SU-DHL-6 (cell line): Measurements from ENCODE around the gene AVEN.

Experiments used
- H2AFZ ChIP-seq: fragments of 200-600 bp; sonication (generic); 2 replicates; pipeline ENCODE4 v1.6.1; 2014; ENCODE audit warnings: low read depth, mild to moderate bottlenecking, moderate library complexity, mixed read lengths, antibody characterized with exemption, low read length; ENCODE audit not compliant: severe bottlenecking
- H3F3A ChIP-seq: fragments of 200-600 bp; shearing (Covaris generic); 2 replicates; pipeline ENCODE4 v1.6.0; 2016; ENCODE audit warnings: antibody characterized with exemption, mild to moderate bottlenecking; ENCODE audit not compliant: insufficient read depth
- H3K27ac ChIP-seq: fragments of 200-600 bp; sonication (generic); 2 replicates; pipeline ENCODE4 v1.5.1; 2016; ENCODE audit warnings: low read depth, mild to moderate bottlenecking, low read length, moderate library complexity, mixed read lengths
- H3K27me3 ChIP-seq: fragments of 200-600 bp; sonication (generic), shearing (Covaris generic); 2 replicates; pipeline ENCODE4 v1.6.0; 2014; ENCODE audit warnings: mild to moderate bottlenecking, low read length
- H3K36me3 ChIP-seq: fragments of 200-600 bp; sonication (generic); 2 replicates; pipeline ENCODE4 v1.6.1; 2014; ENCODE audit warnings: mild to moderate bottlenecking, low read length, mixed read lengths
- H3K4me2 ChIP-seq: fragments of 300-600, 200-600 bp; shearing (Covaris generic), sonication (generic); 2 replicates; pipeline ENCODE4 v1.6.0; 2014; ENCODE audit warnings: low read length, low read depth, mild to moderate bottlenecking; ENCODE audit not compliant: poor library complexity, severe bottlenecking
- H3K4me3 ChIP-seq: fragments of 200-600 bp; sonication (generic); 2 replicates; pipeline ENCODE4 v1.5.1; 2014; ENCODE audit warnings: antibody characterized with exemption, low read length, mild to moderate bottlenecking, mixed read lengths; ENCODE audit not compliant: insufficient read depth, poor library complexity, severe bottlenecking
- H3K79me2 ChIP-seq: fragments of 200-600 bp; sonication (generic); 2 replicates; pipeline ENCODE4 v1.6.1; 2014; ENCODE audit warnings: mild to moderate bottlenecking, low read length, moderate library complexity; ENCODE audit not compliant: insufficient read depth
- H3K9ac ChIP-seq: fragments of 200-600 bp; sonication (generic); 2 replicates; pipeline ENCODE4 v1.7.0; 2014; ENCODE audit warnings: mild to moderate bottlenecking, low read length
- H3K9me2 ChIP-seq: fragments of 200-600 bp; sonication (generic); replicated peaks from 2 replicates; pipeline ENCODE4 v1.6.1; 2014; ENCODE audit warnings: low read length; ENCODE audit not compliant: insufficient read depth
- H3K9me3 ChIP-seq: fragments of 200-600 bp; sonication (generic); 2 replicates; pipeline ENCODE4 v1.6.1; 2014; ENCODE audit warnings: low read length, mixed read lengths; ENCODE audit not compliant: insufficient read depth
- H4K20me1 ChIP-seq: fragments of 200-600 bp; sonication (generic); 2 replicates; pipeline ENCODE4 v1.6.1; 2014; ENCODE audit warnings: low read depth, mild to moderate bottlenecking, antibody characterized with exemption, low read length, moderate library complexity, mixed read lengths
- EZH2phosphoT487 ChIP-seq: fragments of 200-600 bp; sonication (generic), shearing (Covaris generic); conservative IDR thresholded peaks from 2 replicates; pipeline ENCODE4 v1.6.1; 2018; ENCODE audit warnings: mild to moderate bottlenecking, antibody characterized with exemption, low read length, moderate library complexity, mixed read lengths
- TF ChIP-seq, protein P1 (sequence below): fragments of 200-600 bp; sonication (generic); IDR thresholded peaks from one replicate; pipeline ENCODE4 v1.5.1; 2017; ENCODE audit warnings: antibody characterized with exemption, mild to moderate bottlenecking, low read length, moderate library complexity; ENCODE audit not compliant: insufficient read depth, poor library complexity, severe bottlenecking

The AVEN gene

DNA sequence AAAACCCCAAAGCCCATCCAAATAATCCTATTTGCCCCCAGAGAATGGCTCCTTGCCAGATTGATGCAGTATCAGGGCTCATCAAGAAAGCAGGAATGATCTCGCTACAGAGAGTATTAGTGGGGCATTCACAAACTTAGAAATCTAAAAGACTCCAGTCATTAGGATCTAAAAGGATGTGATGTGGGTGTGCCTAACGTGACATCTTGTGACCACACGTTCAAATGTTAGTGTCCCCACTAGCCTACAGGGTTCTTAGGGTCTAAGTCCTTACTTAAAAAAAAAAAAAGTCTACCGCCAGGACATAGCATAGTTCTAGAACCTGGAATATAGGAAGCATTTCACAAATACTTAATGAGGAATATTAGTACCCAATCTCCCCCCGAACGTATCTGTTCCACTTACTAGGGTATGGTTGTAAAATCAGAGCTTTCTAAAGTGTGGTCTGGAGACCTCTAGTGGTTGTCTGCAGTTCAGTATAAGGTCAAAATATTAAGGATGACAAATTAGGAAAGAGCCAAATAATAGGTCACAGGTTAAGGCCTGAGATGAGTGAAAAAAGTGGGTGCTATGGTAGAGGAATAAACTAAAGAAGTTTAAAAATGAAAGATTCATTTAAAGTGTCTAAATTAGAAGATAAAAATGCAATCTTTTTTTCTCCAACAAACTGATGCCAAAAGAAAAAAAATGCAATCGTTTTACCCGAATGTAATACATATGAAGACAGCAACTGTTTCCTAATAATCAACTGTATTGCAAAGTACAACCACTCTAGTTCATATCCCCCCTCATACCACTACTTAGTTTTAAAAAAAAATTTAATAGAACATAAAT is 75.0 kb downstream of the AVEN start:
- no peak overlapping the region for H3K27ac ChIP-seq
- no peaks in the 10 kb centered on the region for H3K9me3 ChIP-seq
- no peaks in the 10 kb centered on the region for H3K27me3 ChIP-seq
- H3K4me2 ChIP-seq = no peak overlapping the region
- H3F3A ChIP-seq = no peaks in the 10 kb centered on the region
- H3K36me3 ChIP-seq = no peaks in the 10 kb centered on the region
- no peaks in the 10 kb centered on the region for H3K9me2 ChIP-seq
- no peak for TF ChIP-seq EZH2phosphoT487
- TF ChIP-seq, protein P1, sequence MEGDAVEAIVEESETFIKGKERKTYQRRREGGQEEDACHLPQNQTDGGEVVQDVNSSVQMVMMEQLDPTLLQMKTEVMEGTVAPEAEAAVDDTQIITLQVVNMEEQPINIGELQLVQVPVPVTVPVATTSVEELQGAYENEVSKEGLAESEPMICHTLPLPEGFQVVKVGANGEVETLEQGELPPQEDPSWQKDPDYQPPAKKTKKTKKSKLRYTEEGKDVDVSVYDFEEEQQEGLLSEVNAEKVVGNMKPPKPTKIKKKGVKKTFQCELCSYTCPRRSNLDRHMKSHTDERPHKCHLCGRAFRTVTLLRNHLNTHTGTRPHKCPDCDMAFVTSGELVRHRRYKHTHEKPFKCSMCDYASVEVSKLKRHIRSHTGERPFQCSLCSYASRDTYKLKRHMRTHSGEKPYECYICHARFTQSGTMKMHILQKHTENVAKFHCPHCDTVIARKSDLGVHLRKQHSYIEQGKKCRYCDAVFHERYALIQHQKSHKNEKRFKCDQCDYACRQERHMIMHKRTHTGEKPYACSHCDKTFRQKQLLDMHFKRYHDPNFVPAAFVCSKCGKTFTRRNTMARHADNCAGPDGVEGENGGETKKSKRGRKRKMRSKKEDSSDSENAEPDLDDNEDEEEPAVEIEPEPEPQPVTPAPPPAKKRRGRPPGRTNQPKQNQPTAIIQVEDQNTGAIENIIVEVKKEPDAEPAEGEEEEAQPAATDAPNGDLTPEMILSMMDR = peak; percentile 77
- H3K9ac ChIP-seq = no peak overlapping the region
- no peak overlapping the region for H2AFZ ChIP-seq
- H3K79me2 ChIP-seq = no peaks in the 10 kb centered on the region
- no peak overlapping the region for H3K4me3 ChIP-seq
- 0 out of 2 replicates have a peak, but pooled peaks cover 4% of the 10 kb centered on the region for H4K20me1 ChIP-seq

DNA sequence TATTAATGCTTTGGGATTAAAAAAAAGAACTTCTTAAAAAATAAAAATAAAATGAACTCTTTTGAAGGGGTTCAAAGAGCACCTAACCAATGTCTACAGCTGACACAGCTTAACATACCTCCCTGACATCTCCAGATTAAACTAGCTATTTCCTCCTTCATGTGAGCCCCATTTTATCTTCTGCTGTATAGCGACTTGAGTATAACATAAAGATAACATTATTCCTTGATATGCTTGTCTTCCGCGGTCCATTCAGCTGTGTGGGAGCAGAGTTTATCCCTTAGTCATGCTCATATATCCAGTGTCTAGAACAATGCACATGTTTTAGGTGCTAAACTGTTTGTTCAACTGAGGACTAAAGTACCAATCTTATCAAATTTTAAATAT is 78.5 kb downstream of the AVEN start:
- H3K27me3 ChIP-seq = no peaks in the 10 kb centered on the region
- H3K27ac ChIP-seq = no peak overlapping the region
- no peak overlapping the region for H2AFZ ChIP-seq
- H3K4me3 ChIP-seq = no peak overlapping the region
- H4K20me1 ChIP-seq = no peaks in the 10 kb centered on the region
- H3K79me2 ChIP-seq = no peaks in the 10 kb centered on the region
- no peak for TF ChIP-seq EZH2phosphoT487
- TF ChIP-seq, protein P1 = no peak
- H3K9ac ChIP-seq = no peak overlapping the region
- H3K36me3 ChIP-seq = no peaks in the 10 kb centered on the region
- no peak overlapping the region for H3K4me2 ChIP-seq
- H3F3A ChIP-seq = no peaks in the 10 kb centered on the region
- H3K9me2 ChIP-seq = no peaks in the 10 kb centered on the region
- H3K9me3 ChIP-seq = no peaks in the 10 kb centered on the region

DNA sequence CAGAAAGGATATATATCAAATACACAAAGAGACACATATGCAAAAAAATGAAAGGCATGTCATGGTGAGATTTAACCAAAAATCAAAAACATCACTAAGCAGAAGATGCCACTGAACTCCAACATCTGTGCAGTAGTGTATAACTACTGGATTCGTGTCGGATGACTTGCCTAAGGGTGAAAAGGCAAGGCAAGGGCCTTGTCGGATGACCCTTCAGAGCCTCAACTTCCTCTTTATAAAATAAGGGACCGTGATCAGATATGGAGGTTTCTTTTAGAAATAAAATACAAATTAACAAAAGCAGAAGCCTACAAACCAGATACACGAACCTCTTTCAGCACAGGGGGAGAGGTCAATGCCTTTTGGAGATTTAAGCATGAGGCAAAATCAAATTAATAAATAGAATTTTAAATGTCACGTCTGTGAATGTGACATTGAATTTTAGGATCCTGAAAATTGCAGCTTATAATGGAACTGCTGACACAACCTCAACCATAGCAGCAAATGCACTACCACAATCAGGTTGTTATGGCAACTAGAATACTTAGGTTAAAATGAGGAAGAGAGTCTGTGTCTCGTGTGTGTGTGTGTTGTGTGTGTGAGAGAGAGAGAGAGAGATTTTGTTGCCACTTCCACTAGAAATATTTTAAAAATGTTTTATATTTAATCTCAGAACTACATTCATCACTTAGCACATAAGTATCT is 79.0 kb downstream of the AVEN start:
- Histone ChIP-seq H3K27ac (no peak overlapping the region), H4K20me1 (no peaks in the 10 kb centered on the region), H3K36me3 (no peaks in the 10 kb centered on the region), H3K9me2 (no peaks in the 10 kb centered on the region), H3K4me3 (no peak overlapping the region), H3F3A (no peaks in the 10 kb centered on the region), H3K4me2 (no peak overlapping the region), H3K27me3 (no peaks in the 10 kb centered on the region), H3K9me3 (no peaks in the 10 kb centered on the region), H2AFZ (no peak overlapping the region), H3K79me2 (no peaks in the 10 kb centered on the region), H3K9ac (no peak overlapping the region)
- TF ChIP-seq, protein P1 = no peak
- TF ChIP-seq EZH2phosphoT487 = no peak
